Gastroesophageal sphincter (tissue), 4 donors: Measurements from ENCODE around the gene SCG3. TPM values are rescaled to one million over a fixed set of nuclear protein-coding genes. Genes with fewer than 3 reads are reported as not detected.

ENCODE experiments used
- ATAC-seq: fragments of 150-250 bp; one replicate; pipeline ENCODE4 v1.9.1; 2016; ENCODE audit warnings: mild to moderate bottlenecking, moderate library complexity
- H3K27ac ChIP-seq, 4 donors: fragments of 200-600 bp; sonication (generic) in 3 of 4; 1 replicate in 3 of 4; 2 replicates in 1 of 4; pipeline ENCODE4 v1.5.1; 2016 to 2019
- H3K27me3 ChIP-seq: fragments of 200-600 bp; sonication (generic); one replicate; pipeline ENCODE4 v1.5.1; 2019
- H3K36me3 ChIP-seq, 2 donors: fragments of 200-600 bp; sonication (generic); one replicate each; pipeline ENCODE4 v1.5.1; 2019; ENCODE audit warnings: control low read depth in 1 of 2
- H3K4me1 ChIP-seq, 3 donors: fragments of 200-600 bp; sonication (generic); 1 replicate in 2 of 3; 2 replicates in 1 of 3; pipeline ENCODE4 v1.5.1; 2016 to 2019; ENCODE audit warnings: control low read depth in 2 of 3
- H3K4me3 ChIP-seq, 2 donors: fragments of 200-600 bp; sonication (generic); one replicate each; pipeline ENCODE4 v1.5.1; 2019; ENCODE audit warnings: mild to moderate bottlenecking in 1 of 2, moderate library complexity in 1 of 2
- H3K9me3 ChIP-seq, 3 donors: fragments of 200-600 bp; sonication (generic); one replicate each; pipeline ENCODE4 v1.5.1; 2017 to 2019; ENCODE audit warnings: control low read depth in 2 of 3
- CTCF ChIP-seq, 4 experiments: fragments of 200-600 bp in 2 of 4; fragments of 450-650 bp in 2 of 4; sonication (generic) in 1 of 4; IDR thresholded peaks; one replicate each; pipeline ENCODE4 v1.5.1; 2017 to 2019; ENCODE audit warnings: antibody characterized with exemption in 4 of 4, mild to moderate bottlenecking in 2 of 4, moderate library complexity in 2 of 4
- EP300 ChIP-seq: sonication (generic); formaldehyde crosslinking; IDR thresholded peaks from one replicate; pipeline ENCODE4 v1.6.1; 2017; ENCODE audit warnings: antibody characterized with exemption, mild to moderate bottlenecking
- POLR2A ChIP-seq, 2 donors: fragments of 450-650 bp; IDR thresholded peaks; one replicate each; pipeline ENCODE4 v1.6.1; 2017; ENCODE audit warnings: antibody characterized with exemption in 2 of 2, mild to moderate bottlenecking in 2 of 2, moderate library complexity in 1 of 2
- POLR2AphosphoS5 ChIP-seq: sonication (generic); formaldehyde crosslinking; IDR thresholded peaks from one replicate; pipeline ENCODE4 v1.6.1; 2017; ENCODE audit warnings: antibody characterized with exemption
- WGBS, 2 donors: methylation state at CpG; one replicate each; pipeline ENCODE4 v1.1.5; 2018; ENCODE audit warnings: low coverage in 1 of 2; 5-methylcytosine and 5-hydroxymethylcytosine counted together
- total RNA-seq, 4 donors: library from RNA; depleted of rRNA; stranded (reverse); fragments of >200 nt; gene quantifications; one replicate each; pipeline ENCODE4 v1.1.0, GENCODE V29; 2016

Gene SCG3
- total RNA-seq, 4 donors from 2014 or later, result 0.31 to 0.54 (median 0.54) TPM; not detected in 1

DNA sequence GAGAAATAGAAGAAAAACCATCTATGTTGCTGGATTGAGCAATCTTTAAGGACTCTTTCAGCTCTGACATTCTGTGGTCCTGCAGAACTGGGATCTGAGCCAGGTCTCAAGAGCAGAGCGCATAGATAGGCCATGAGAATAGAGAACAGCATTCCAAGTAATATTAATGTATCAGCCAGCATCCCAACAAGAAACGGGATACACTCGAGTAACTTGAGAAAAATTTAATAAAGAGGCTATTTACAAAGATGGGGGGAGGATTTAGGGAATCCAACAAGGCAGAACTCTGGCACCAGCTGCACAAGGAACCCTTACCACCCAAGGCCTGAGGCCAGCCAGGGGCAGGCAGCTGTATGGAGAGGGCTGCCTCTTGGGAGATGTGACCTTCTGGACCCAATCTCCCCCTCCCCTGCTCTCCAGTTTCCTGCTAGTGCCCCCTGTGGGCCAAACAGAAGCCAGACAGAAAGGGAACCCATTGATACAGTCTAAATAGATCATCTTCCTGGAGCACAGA lies 78.3 kb downstream of the SCG3 start:
- no peaks in the 10 kb centered on the region for H3K27me3 ChIP-seq
- WGBS, 2 donors, result 34 to 38% methylated on average over 3 of the region's 3 CpGs
- H3K9me3 ChIP-seq, result no peaks in the 10 kb centered on the region
- peak in 1 of 4 experiments; percentile 29 for TF ChIP-seq CTCF (IDR thresholded peaks at IDR 0.05)
- TF ChIP-seq POLR2A (IDR thresholded peaks at IDR 0.05), result no peak
- peak overlapping the region in 3 of 4 donors; percentile 26 to 49 (median 32) for H3K27ac ChIP-seq
- no peak overlapping the region for H3K4me3 ChIP-seq
- H3K4me1 ChIP-seq, result peaks cover 0 to 33% (median 10%) of the 10 kb centered on the region in 3 donors
- ATAC-seq, result peak; percentile 67
- no peaks in the 10 kb centered on the region for H3K36me3 ChIP-seq

- Histone ChIP-seq H3K27ac (peak overlapping the region in 1 of 4 donors; percentile 32), H3K36me3 (no peaks in the 10 kb centered on the region), H3K9me3 (no peaks in the 10 kb centered on the region), H3K27me3 (no peaks in the 10 kb centered on the region), H3K4me3 (no peak overlapping the region), H3K4me1 (peaks cover 0 to 32% (median 10%) of the 10 kb centered on the region in 3 donors)
- 65 to 89% methylated on average over 3 of the region's 3 CpGs for WGBS, 2 donors
- no peak for ATAC-seq
- no peak for TF ChIP-seq CTCF (IDR thresholded peaks at IDR 0.05)
- TF ChIP-seq POLR2A (IDR thresholded peaks at IDR 0.05), result no peak
- TF ChIP-seq POLR2AphosphoS5, result no peak
- TF ChIP-seq EP300, result no peak
These were observed 79.5 kb downstream of the SCG3 start for GRCh38 chr15:51760805-51761204.

- Histone ChIP-seq H3K27ac (no peak overlapping the region), H3K36me3 (peaks cover 0 to 38% of the 10 kb centered on the region in 2 donors), H3K27me3 (no peaks in the 10 kb centered on the region), H3K4me1 (peaks cover 0 to 9% (median 0%) of the 10 kb centered on the region in 3 donors), H3K9me3 (no peaks in the 10 kb centered on the region), H3K4me3 (no peak overlapping the region)
- no peak for ATAC-seq
- TF ChIP-seq POLR2A (IDR thresholded peaks at IDR 0.05), result no peak
- TF ChIP-seq CTCF (IDR thresholded peaks at IDR 0.05), result no peak
- TF ChIP-seq EP300, result no peak
- TF ChIP-seq POLR2AphosphoS5, result no peak
- 79 to 81% methylated on average over 5 to 7 of the region's 7 CpGs for WGBS, 2 donors
These were observed 84.4 kb downstream of the SCG3 start for GRCh38 chr15:51765751-51766150.

DNA sequence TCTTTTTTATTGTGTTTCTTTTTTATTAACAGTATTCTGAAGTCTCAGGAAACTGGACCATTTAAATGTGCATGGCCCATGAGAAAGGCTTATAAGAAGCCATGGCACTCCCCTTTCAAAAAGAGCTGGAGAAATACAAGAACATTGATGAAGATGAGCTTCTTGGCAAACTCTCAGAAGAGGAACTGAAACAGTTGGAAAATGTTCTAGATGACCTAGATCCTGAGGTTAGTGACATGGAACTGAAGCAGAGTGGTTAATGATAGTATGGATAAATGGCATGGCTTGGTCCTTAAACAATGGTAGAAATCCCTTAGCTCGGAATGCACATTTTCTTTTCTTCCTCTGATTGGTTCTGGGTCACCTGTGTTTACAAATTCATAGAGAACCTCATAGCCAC lies 85.0 kb downstream of the SCG3 start:
- no peaks in the 10 kb centered on the region for H3K27me3 ChIP-seq
- no peak overlapping the region for H3K27ac ChIP-seq
- ATAC-seq, result no peak
- no peak for TF ChIP-seq EP300
- peaks cover 0 to 44% of the 10 kb centered on the region in 2 donors for H3K36me3 ChIP-seq
- WGBS, 2 donors, result 88 to 100% methylated on average over 1 of the region's 1 CpG
- H3K4me1 ChIP-seq, result peaks cover 0 to 9% (median 0%) of the 10 kb centered on the region in 3 donors
- H3K4me3 ChIP-seq, result no peak overlapping the region
- no peaks in the 10 kb centered on the region for H3K9me3 ChIP-seq

DNA sequence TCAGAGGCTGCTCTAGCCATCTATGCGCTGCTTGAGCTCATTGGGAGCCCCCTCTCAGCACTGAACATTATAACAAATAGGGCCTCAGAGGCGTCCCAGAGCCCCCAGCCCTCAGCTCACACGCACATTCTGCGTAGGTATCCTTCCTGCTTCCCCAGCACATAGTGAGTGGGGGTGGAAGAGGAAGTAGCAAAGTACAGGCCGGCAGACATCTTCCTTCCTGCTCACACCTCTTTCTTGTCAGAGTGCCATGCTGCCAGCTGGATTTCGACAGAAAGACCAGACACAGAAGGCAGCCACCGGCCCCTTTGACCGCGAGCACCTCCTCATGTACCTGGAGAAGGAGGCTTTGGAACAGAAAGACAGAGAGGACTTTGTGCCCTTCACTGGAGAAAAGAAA lies 86.7 kb downstream of the SCG3 start:
- 58% methylated on average over 7 of the region's 9 CpGs; no CpG with 5 or more reads in 1 of the 2 donors for WGBS, 2 donors
- Histone ChIP-seq H3K4me1 (peaks cover 0 to 9% (median 0%) of the 10 kb centered on the region in 3 donors), H3K4me3 (no peak overlapping the region), H3K9me3 (no peaks in the 10 kb centered on the region), H3K27me3 (no peaks in the 10 kb centered on the region), H3K36me3 (peaks cover 0 to 60% of the 10 kb centered on the region in 2 donors), H3K27ac (peak overlapping the region in 1 of 4 donors; percentile 9)
- ATAC-seq, result no peak
- TF ChIP-seq POLR2A (IDR thresholded peaks at IDR 0.05) (no peak), CTCF (IDR thresholded peaks at IDR 0.05) (no peak), POLR2AphosphoS5 (no peak), EP300 (no peak)

Other genes with a start within 250 kb of the SCG3 start
- 100 to 1,000 TPM in 1 of 4 donors, 10 to 100 TPM in 3; 17.5 to 111 (median 29.1) TPM for gene DMXL2, start 58.7 kb upstream of the SCG3 start, total RNA-seq
- gene LYSMD2, start 56.2 kb downstream of the SCG3 start, total RNA-seq, result 10 to 100 TPM in 3 of 4 donors, 1 to 10 TPM in 1; 8.9 to 27.9 (median 14.0) TPM
- 10 to 100 TPM; 14.0 to 21.9 (median 17.5) TPM for gene TMOD2, start 70.1 kb downstream of the SCG3 start, total RNA-seq
- 10 to 100 TPM; 15.9 to 38.8 (median 21.4) TPM for gene TMOD3, start 148.2 kb downstream of the SCG3 start, total RNA-seq